ENCODE results near the gene RPS29.

GRCh38 chr14:49607583-49607982 lies 21.4 kb upstream of the RPS29 start:
- TF ChIP-seq POLR2AphosphoS5 (IDR thresholded peaks at IDR 0.05; ENCODE audit: low read depth, low read length) = no peak
- TF ChIP-seq POLR2A (IDR thresholded peaks at IDR 0.05; ENCODE audit: low read depth, low read length) = no peak
- no peak for TF ChIP-seq TAF1 (IDR thresholded peaks at IDR 0.05; ENCODE audit: low read depth, low read length)
- TF ChIP-seq SPI1 (IDR thresholded peaks at IDR 0.05; ENCODE audit: low read depth, low read length) = no peak
- no peak for TF ChIP-seq PAX5 (IDR thresholded peaks at IDR 0.05; ENCODE audit: insufficient read depth, low read length, severe bottlenecking)
- TF ChIP-seq POU2F2 (IDR thresholded peaks at IDR 0.05; ENCODE audit: low read depth, low read length) = no peak

All from GM12891 (cell line).